Measurements from ENCODE around the gene NQO2.

- TF ChIP-seq CTCF (IDR thresholded peaks at IDR 0.05) (no peak), EP300 (IDR thresholded peaks at IDR 0.05) (no peak)
These were observed 30.1 kb upstream of the NQO2 start for GRCh38 chr6:2969549-2969948.

Data from ovary (tissue), 3 donors.